EH (cell line): Measurements from ENCODE around the gene TRABD2A.
"Not testable (repeated sequence)": the region's sequence is repeated elsewhere in the genome, so short reads cannot be mapped to it uniquely, and the experiment has no call there.

Experiments
- DNase-seq: peaks from one replicate; pipeline ENCODE4 v3.0.0-alpha.2; 2015; ENCODE audit warnings: low read depth

The TRABD2A gene

DNA sequence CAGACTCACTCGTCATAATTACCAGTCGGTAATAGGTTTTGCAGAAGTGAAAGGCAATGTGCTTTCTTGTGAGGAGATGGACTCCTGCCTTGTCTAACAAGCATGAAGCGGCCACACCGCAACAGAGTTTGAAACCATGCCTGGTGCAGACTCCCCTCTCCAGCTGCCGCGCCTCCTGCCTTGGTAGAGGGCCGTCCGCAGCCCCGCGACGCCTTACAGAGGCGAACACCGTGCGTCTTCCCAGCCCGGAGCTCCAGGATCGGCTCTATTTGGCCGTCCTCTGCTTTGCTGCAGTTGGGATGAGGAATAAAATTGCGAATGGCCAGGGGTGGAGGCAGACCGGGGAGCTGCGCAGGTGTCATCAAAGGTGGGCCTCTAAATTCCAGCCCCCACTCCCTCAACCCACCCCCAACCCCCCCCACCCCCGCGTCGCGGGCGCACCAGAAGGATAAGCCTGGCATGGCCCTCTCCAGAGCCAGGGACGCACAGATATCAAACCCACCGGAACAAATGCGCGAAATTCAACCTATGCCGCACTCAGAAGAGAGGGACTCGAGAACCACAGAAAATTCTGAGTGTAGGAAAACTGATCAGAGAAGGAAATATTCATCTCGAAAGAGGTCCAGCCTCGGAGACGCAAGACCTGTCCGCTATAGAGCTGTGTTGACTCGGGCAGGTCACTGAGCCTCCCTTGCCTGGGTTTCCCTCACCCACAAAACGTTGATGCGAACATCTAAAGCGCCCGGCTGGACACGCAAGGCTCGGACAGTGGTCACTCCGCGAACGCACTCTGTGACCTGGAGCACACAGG is 1.1 kb downstream of the TRABD2A start:
- no peak for DNase-seq

DNA sequence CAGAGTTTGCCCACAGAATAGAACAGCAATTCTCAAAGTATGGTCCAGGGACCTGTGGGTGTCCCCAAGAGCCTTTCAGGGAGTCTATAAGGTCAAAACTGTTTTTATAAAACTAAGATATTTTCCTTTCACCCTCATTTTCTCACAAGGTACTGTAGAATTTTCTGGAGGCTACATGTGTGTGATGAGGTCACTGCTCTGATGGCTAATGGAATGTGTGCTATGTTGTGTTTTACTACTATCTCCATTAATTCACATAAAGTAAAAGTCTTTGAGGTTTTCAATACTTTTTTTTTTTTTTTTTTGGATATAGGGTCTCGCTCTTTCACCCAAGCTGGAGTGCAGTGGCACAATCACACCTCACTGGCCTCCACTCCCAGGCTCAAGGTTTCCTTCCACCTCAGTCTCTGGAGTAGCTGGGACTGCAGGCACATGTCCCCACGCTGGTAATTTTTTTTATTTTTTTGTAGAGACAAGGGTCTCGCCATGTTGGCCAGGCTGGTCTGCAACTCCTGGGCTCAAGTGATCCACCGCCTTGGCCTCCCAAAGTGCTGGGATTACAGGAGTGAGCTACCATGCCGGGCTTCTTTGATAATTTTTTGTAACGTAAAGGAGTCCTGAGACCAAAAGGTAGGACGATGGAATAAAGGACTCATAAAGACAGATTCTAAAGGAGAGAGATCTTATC is 1.8 kb downstream of the TRABD2A start:
- peak; percentile 52 for DNase-seq

DNA sequence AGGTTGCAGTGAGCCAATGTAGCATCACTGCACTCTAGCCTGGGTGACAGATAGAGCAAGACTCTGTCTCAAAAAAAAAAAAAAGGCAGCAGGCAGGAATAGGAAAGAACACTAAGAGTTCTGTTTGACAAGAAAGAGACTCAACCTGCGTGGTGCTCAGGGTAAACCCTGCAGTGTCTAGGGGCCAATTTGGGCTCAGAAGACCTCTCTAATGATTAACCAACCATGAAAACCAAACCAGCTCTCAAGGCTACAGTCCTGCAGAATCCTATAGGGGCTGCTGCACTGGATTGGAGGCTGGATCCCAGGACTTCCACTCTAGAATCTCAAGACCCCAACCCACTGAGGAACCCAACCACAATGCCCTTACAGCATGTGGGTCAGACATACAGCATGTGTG is 2.4 kb downstream of the TRABD2A start:
- no peak for DNase-seq

DNA sequence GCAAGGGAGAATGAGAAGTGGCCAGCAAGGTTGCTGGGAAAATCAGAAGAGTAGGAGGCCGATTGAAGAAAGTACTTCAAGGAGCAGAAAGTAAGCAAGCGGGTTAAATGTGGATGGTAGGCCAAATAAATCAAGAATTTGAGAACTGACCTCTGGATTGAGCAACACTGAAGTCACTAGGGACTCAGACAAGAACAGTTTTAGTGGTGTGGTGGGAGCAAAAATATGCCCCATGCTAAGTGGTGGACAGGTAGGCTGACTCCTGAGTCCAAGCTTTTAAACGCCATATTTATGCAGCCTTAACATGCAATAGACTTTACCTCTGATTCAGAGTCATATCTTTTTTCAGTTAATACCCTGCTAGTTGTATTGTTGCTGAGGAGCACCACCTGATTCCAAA is 4.5 kb downstream of the TRABD2A start:
- DNase-seq: no peak

DNA sequence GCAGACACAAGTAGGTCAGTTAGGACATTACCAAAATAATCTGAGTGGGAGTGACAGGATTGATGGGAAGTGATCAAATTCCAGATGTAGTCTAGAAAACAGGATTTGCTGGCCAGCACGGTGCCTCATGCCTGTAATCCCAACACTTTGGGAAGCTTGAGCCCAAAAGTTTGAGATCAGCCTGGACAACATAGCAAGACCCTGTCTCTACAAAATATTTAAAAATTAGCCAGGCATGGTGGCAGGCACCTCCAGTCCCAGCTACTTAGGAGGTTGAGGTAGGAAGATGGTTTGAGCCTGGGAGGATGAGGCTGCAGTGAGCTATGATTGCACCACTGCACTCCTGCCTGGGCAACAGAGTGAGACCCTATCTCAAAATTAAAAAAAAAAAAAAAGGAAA is 5.3 kb downstream of the TRABD2A start:
- DNase-seq: not testable (repeated sequence)

DNA sequence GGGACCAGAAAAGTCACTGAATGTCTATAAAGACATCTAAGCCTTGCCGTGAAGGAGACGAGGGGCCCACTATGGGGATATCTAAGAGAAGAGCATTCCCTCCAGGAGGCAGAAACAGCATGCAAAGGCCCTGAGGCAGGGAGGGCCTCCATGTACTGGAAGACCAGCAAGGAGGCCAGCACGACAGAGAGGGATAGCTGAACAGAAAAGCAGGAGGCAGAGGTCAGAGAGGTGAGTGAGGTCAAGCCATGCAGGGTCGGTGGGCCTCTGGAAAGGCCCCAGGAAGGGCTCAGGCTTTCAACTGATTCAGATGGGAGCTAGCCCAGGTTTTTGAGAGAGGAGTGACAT is 5.7 kb downstream of the TRABD2A start:
- DNase-seq: no peak

DNA sequence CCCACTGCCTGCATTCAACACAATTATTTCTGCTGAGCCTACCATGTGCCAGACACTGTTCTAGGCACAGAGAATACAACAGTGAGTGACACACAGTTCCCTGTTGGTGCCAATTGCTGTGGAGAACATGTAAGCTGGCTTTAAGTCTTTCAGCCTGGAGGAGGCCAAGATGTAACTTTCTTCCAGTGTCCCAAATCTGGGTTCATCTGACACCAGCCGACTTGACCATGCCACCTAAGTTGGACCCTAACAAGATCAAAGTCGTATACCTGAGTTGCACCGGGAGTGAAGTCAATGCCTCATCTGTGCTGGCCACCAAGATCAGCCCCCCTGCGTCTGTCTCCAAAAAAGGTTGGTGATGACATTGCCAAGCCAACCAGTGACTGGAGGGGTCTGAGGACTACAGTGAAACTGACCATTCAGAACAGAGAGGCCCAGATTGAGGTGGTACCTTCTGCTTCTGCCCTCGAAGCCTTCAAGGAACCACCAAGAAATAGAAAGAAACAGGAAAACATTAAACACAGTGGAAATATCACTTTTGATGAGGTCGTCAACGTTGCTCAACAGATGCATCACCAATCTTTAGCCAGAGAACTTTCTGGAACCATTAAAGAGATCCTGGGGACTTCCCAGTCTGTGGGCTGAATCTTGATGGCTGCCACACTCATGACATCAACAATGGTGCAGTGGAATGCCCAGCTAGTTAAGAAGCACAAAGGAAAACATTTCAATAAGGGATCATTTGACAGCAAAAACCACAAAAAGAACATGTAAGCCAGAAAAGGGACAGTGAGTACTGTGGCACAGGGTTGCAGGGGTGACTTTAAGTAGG is 6.3 kb downstream of the TRABD2A start:
- DNase-seq: peak; percentile 65

DNA sequence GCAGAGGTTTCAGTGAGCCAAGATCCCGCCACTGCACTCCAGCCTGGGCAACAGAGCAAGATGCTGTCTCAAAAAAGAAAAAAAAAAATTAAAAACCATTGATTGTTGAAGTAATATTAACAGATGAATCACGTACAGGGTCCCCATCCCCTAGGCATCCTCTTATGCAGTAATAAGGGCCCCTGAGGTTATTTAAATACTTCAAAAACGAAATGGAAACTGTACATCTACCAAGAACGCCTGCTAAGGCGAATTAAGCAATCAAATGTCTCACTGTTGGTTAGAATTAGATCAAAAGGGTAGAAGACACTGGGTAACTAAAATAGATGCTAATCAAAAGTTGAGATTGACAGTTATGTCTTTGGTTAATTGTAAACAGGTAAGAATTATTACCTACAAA is 7.5 kb downstream of the TRABD2A start:
- no peak for DNase-seq

DNA sequence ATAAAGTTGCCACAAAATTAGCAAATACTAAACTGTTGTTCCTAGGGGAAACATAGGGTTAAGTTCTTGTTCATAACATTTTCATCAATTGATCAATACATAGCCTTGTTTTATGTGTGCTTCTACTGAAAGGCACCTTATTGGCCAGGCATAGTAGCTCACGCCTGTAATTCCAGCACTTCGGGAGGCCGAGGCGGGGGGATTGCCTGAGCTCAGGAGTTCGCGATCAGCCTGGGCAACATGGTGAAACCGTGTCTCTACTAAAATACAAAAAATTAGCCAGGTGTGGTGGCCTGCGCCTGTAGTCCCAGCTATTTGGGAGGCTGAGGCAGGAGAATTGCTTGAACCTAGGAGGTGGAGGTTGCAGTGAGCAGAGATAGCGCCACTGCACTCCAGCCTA is 8.2 kb downstream of the TRABD2A start:
- not testable (repeated sequence) for DNase-seq

DNA sequence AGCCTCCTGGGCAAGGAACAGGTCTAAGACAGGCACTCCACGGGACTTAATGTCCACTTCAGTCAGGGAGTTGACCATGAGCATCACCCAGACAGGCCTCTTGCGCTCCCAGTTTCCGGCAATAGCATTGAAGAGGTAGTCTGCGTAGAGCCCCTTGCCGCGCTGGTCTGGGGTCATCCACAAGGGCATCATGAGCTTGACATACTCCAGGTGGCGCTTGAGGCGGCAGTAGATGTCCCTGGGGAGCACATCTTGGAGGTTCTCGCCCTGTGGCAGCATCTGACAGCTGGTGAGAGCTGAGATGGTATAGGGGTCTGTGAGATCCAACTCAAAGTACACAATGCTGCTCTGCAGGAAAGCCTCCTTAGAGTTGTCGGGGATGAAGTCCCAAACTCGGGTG is 10.6 kb downstream of the TRABD2A start:
- DNase-seq: no peak

DNA sequence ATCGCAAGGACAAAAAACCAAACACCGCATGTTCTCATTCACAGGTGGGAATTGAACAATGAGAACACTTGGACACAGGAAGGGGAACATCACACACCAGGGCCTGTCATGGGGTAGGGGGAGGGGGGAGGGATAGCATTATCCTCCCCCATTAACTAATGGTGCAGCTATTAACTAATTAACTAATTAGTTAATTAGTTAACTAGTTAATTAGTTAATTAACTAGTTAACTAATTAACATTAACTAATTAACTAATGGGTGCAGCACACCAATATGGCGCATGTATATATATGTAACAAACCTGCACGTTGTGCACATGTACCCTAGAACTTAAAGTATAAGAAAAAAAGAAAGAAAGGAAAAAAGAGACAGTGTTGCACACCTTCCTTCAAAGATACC is 12.6 kb downstream of the TRABD2A start:
- DNase-seq: not testable (repeated sequence)

DNA sequence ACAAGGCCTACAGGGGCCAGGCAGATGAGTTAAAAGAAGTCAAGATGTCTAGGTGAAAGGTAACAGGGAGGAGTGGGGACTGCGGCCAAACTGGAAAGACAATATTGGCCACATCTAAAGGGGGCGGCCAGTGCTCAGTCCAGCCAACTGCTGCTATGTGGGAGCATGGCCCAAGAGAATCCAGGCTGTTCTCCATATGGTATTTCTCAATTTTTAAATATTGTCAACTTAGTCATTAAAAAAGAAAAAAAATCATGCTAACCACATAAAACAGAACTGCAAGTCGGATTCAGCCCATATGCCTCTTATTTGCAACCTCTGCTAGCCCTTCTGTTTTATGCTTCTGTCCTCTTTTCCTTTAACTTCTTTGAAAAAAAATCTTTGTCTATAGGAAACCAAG is 14.8 kb downstream of the TRABD2A start:
- no peak for DNase-seq

DNA sequence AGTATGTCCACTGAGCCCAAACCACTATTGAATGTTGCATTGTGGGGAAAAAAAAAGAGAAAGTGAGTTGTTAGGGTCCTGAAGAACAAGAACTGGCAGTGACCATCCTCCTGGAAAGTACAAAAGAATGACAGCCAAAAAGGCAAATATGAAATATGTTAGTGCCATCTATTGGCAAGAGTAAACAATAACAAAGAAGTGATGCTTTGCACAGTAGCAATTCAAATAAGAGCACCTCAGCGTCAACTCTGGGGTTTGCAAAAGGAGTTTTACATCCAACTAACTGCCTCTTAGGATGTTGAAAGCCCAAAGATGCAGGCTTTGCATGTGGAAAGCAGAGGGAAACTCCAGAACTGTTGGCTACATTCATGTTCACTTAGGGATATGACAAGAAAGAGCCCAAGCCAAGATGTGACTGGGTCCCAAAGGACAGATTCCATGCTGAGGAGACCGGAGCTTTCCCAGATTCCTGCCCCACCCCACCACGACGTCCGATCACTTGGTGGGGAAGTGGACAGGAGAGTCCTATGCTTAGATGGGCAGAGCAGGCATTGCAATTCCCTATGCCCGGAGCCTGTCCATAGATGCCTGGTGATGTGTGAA is 15.6 kb downstream of the TRABD2A start:
- DNase-seq: peak; percentile 57

DNA sequence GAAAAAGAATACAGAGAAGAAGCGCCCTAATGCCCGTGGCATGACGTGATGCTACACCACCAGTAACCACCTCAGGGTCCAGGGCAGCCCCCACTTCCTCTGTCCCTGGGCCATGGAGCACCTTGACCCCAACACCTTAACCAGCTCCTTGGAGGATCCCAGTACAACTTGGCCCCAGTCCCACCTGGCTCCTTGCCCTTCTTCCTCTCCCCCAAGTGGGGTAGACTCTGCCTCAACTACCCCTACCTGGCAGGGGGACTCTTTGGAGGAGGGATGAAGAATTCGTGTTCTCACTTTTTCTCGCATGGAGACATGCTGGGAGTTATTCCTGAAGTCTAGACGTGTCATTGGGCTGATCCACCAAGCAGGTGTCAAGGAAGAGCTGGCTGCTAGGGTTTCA is 18.9 kb downstream of the TRABD2A start:
- no peak for DNase-seq

DNA sequence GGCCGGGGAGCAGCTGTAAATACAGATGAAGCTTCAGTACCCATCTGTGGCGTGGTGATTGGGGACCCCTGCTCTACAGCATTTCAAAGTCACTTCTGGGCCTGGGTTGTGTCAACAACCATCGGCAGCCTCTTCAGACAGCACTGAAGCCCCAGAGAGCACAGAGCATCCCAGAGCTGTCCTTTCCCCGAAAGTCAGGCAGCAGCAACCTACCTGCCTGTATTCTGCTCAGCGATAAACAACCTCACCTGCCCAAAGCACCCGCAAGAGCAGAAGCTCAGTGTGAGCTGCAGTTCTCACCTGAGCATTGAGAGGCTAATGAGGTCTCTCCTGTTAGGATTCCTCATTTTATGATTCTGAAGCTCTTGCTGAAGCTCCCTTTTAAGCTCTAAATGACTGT is 19.3 kb downstream of the TRABD2A start:
- no peak for DNase-seq

DNA sequence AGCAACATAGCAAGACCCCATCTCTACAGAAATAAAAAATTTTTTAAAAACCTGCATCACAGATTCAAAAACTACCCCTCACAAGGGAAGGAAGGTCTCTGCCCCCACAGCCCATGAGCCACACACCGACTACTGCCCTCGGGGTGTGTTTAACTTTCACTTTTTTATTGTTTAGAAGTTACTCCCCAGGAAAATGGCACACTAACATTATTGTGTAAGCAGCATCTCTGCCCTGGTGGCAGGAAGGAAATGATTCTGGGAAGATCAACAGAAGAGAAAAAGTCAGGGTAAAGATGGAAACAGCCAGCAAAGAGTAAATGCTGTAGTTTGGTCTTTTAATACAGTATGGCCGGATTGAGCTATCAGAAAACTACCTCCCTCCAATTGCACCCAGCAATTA is 21.9 kb downstream of the TRABD2A start:
- no peak for DNase-seq

DNA sequence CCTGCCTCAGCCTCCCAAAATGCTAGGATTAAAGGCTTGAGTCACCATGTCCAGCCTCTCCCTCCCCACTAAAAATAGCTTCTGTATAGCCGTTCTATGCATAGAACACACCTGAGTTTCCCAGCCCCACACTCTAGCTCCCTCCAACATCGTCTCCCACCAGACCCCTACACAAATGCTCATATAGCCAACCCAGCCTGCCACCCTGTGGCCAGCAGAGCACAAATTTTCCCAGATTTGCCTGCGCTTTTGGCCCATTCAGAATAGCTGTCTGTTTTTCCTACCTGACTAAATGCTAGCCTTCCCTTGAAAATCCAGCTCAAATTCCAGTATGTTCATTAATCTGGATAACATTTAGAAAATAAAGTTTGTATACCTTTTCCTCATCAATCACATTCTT is 22.8 kb downstream of the TRABD2A start:
- no peak for DNase-seq

DNA sequence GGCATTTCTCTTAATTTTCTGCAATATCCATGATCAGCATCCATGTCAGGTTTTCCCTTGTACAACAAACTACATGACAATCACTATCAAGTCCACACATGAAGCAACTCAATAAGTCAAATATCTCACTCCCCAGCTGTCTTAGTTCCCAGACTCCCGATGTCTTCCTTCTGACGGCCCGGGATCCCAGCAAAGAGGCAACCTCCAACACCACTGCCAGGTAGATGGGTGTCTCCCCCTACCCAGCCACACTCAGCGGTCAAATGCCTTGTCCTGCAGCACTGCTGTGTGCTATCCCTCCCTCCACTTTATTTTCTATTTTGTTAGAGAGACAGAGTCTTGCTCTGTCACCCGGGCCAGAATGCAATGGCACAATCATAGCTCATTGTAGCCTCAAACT is 23.3 kb downstream of the TRABD2A start:
- no peak for DNase-seq

DNA sequence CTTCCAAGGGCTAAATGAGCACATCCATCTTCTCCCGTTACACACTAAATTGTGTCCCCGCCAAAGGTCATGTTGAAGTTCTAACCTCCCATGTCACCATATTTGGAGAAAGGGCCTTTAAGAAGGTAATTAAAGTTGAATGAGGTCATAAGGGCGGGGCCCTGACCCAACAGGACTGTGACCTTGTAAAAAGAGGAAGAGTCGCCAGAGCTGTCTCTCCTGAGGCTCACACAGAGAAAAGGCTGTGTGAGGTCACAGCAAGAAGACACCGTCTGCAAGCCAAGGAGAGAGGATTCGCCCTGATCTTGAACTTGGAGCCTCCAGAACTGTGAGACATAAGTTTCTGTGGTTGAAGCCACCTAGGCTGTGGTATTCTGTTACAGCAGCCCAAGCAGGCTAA is 24.1 kb downstream of the TRABD2A start:
- no peak for DNase-seq

DNA sequence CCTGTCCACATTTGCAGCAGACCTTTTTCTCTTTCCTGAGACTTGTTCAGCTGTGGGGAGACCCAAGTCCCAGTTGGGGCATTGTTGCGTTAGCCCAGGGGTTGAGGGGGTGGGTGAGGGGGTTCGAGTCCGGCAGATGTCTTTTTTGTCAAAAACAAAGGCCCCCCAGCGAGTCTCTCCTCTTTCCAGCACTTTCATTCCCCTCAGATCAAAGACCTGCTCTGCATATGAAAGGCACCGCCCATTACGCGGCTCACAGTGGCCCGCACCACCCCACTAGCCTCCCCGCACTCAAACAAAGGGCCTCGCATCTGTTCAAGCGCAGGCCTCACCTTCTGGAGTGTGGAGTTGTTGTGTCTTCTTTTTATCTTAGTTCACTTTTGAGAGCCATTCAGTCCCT is 25.2 kb downstream of the TRABD2A start:
- DNase-seq: no peak

DNA sequence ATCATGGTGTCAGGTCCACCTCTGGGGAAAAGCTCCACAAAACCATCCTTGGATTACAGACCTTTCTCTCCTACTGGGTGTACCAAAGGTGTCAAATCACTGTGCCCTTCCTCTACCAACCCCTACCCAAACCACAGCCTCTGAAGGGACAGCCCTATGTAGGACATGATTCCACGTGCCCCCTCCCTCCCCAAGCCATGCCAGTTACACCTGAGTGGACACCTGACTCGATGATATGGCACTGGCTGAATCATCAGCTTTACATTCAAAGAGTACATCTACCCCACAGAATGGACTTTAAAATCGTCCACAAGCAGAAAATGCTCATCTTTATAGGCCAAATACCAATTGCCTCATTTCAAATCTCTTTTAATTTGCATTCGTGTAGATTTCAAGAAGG is 26.0 kb downstream of the TRABD2A start:
- no peak for DNase-seq

DNA sequence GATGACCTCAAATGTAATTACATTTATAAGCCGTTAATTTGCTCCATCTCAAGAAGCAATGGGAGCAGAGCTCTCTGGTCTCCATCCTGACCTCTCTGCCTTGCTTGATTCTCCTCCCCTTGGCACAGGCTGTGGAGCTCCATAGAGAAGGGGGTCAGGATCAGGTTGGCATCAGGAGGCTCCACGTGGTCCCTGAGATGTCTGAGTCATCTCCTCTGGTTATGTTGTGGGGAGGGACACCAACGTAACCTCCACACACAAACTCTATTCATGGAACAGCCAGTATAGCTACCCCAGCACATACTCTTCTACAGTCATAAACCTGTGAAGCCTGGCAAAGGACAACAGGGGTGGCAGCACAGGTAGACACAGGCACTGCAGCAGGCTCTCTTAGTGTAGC is 29.0 kb downstream of the TRABD2A start:
- DNase-seq: no peak

DNA sequence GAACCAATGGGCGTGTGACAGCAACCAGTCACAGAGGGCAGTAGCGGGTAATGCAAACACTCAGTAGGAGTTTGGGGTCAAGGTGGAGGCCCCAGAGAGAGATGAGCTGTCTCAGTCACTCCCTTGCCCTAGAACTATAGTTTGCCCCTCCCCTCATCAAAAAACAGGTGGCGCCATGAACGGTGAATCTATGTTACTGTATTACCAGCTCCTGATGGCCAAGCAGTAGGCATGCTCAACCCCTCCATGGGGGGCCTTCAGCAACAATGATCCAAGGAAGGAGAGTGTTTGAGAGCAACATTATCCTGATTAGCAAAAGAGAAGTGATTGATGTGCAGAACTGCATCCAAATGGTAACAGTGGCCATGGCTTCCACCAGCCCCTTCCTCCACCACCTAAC is 30.4 kb downstream of the TRABD2A start:
- no peak for DNase-seq
